Measurements from ENCODE around the gene RPL38.

The RPL38 gene

DNA sequence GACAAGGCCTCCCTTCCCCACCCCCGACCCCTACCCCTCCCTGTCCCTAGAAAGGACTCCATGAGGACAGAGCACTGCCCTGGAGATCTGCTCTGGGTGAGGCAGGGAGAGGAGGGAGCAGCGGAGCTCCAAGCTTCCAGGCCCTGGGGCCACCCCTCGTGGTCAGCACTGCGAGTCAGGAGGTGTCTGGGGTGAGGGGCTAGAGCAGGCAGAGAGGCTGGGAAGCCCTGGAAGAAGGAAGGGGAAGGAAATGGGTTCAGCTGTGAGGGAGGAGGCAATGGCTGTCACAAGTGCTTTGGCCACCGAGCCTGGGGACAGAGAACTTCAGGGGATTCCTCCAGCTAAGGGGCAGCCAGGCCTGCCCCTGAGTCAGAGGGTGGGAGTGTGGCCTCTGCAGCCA lies 42.4 kb downstream of the RPL38 start:
- DNase-seq (ENCODE audit: extremely low spot score): no peak
- ChIA-PET CTCF (interaction anchor here (1.5 kb wide), 1 partner anchor 9 kb away, joined by 5 read pairs; no protein-coding TSS in a partner anchor), POLR2A (no interaction called here)

DNA sequence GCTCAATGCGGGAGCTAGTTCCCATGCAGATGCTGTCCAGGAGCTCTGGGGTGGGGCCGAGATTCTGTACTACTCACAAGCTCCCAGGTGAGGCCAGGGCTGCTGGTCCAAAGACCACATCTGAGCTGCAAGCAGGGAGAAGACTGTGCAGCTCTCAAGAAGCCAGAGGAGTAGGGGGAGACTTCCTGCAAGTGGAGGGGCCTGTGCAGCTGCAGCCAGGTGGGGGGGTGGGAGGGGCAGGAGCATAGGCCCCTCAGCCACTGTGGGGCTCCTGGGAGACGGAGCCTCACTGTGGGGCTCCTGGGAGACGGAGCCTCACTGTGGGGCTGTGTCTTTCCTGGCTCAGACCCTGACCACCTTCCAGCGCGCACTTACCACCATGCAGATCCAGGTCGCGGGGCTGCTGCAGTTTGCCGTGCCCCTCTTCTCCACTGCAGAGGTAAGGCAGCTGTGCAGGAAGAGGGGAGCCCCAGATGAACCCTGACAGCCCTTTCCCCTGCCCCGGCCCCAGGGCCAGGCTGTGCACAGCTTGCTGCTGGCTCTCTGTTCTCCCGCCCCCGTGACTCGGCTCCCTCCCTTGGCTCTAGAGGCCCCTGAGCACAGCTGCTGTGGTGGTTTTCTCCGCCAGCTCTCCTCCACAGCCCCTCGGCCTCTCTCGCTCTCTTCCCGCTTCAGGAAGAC lies 46.3 kb downstream of the RPL38 start:
- DNase-seq (ENCODE audit: extremely low spot score): no peak
- CTCF ChIA-PET: interaction anchor here (0.8 to 1.6 kb wide), 6 partner anchors 9 to 50 kb away, joined by 3 read pairs; no protein-coding TSS in a partner anchor
- POLR2A ChIA-PET: no interaction called here
- TF ChIP-seq, protein P1, sequence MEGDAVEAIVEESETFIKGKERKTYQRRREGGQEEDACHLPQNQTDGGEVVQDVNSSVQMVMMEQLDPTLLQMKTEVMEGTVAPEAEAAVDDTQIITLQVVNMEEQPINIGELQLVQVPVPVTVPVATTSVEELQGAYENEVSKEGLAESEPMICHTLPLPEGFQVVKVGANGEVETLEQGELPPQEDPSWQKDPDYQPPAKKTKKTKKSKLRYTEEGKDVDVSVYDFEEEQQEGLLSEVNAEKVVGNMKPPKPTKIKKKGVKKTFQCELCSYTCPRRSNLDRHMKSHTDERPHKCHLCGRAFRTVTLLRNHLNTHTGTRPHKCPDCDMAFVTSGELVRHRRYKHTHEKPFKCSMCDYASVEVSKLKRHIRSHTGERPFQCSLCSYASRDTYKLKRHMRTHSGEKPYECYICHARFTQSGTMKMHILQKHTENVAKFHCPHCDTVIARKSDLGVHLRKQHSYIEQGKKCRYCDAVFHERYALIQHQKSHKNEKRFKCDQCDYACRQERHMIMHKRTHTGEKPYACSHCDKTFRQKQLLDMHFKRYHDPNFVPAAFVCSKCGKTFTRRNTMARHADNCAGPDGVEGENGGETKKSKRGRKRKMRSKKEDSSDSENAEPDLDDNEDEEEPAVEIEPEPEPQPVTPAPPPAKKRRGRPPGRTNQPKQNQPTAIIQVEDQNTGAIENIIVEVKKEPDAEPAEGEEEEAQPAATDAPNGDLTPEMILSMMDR (IDR thresholded peaks at IDR 0.05; ENCODE audit: control extremely low read depth, extremely low read depth, low read depth, missing control alignments): no peak

More for the DNA sequence above, 42.4 kb downstream of the RPL38 start:
- TF ChIP-seq, protein P1 (IDR thresholded peaks at IDR 0.05; ENCODE audit: control extremely low read depth, extremely low read depth, low read depth, missing control alignments): no peak

DNA sequence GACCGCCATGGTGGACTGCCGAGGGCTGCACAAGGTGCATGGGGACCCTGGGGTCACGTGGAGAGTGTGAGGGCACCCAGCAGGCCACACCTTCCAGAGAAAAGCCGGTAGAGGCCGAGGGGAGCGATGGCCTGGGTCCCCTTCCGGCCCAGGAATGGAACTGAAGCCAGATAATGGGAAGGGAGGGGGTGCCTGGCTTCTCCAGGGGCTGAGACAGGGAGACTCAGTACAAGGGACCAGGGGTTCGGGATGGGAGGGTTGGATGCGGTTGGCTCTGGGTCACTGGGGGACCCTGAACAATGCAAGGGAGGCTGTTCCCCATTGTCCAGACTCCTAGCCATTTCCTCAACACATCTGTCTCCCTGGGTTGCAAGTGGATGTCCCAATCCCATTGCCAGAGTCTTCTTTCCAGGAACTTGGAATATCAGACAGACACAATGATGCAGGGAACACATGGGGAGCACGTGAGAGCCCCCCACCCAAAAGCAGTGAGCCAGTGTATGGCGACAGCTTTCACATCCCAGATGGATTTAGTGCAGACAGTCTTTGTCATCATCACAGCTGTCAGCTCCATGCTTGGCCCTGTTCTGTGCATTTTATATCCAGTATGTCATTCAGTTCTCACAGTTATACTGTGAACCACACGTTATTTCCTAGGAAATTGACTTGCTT lies 47.0 kb downstream of the RPL38 start:
- ChIA-PET CTCF (interaction anchor here (0.8 to 1.4 kb wide), 2 partner anchors 8 to 9 kb away, joined by 3 read pairs; no protein-coding TSS in a partner anchor), POLR2A (no interaction called here)
- no peak for DNase-seq (ENCODE audit: extremely low spot score)
- TF ChIP-seq, protein P1 (IDR thresholded peaks at IDR 0.05; ENCODE audit: control extremely low read depth, extremely low read depth, low read depth, missing control alignments): no peak

DNA sequence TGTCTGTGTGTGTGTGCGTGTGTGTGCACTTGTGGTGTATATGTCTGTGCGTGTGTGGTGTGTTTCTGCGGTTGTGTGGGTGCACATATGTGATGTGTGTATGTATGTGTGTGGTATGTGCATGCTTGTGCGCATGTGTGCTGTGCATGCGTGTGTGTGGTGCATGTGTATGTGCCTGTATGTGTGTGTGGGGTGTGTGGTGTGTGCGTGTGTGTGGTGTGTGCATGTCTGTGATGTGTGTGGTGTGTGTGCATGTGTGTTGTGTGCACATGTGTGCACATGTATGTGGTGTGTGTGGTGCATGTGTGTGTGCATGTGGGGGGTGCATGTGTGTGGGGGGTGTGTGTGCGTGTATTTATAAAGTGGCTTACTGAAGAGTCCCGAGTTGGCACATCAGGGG lies 47.6 kb downstream of the RPL38 start:
- CTCF ChIA-PET: interaction anchor here (1.0 to 1.4 kb wide), 4 partner anchors 8 to 33 kb away, joined by 3 to 4 read pairs (median 3); no protein-coding TSS in a partner anchor
- DNase-seq (ENCODE audit: extremely low spot score): no peak
- TF ChIP-seq, protein P1 (IDR thresholded peaks at IDR 0.05; ENCODE audit: control extremely low read depth, extremely low read depth, low read depth, missing control alignments): no peak
- POLR2A ChIA-PET: no interaction called here

DNA sequence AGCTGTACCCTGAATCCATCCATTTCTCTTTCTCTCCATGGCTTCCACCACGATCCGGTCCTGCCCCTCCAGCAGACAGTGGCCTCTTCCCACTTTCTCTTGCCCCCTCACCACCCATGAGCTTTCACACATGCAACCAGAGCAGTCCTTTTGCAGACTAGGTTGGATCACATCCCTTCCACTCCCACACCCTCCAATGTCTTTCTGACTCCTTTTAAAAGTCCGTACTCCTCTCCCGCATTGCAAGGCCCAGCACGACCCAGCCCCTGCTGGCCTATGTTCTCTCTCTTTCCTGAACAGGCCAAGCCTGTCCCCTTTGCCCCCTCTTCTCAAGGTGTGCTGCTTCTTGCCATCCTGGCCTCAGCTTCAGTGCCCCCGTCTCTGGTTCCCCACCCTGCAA lies 48.1 kb downstream of the RPL38 start:
- no peak for DNase-seq (ENCODE audit: extremely low spot score)
- TF ChIP-seq, protein P1 (IDR thresholded peaks at IDR 0.05; ENCODE audit: control extremely low read depth, extremely low read depth, low read depth, missing control alignments): no peak
- ChIA-PET CTCF (interaction anchor here (1.0 to 1.4 kb wide), 4 partner anchors 9 to 50 kb away, joined by 3 to 4 read pairs (median 3); no protein-coding TSS in a partner anchor), POLR2A (no interaction called here)

DNA sequence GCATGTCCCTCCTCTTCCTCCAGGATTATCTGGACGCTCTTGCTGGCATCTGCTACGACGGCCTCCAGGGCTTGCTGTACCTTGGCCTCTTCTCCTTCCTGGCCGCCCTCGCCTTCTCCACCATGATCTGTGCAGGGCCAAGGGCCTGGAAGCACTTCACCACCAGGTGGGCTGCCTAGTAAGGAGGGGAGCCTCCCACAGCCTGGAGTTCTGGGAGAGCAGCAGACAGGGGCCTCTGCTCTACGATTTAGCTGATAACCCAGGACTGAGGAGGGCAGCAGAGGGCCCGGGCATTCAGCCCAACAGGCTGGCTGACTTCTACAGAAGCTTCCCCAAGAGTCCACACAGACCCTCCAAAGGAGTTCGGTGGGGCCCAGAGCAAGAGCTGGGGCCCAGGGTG lies 48.7 kb downstream of the RPL38 start:
- ChIA-PET POLR2A (no interaction called here), CTCF (interaction anchor here (1.2 to 1.4 kb wide), 3 partner anchors 9 to 49 kb away, joined by 3 to 4 read pairs (median 3); no protein-coding TSS in a partner anchor)
- TF ChIP-seq, protein P1 (IDR thresholded peaks at IDR 0.05; ENCODE audit: control extremely low read depth, extremely low read depth, low read depth, missing control alignments): no peak
- no peak for DNase-seq (ENCODE audit: extremely low spot score)

Data from GM10248 (cell line).